GM12891 (cell line): Measurements from ENCODE around the gene EDA.

Source experiments
- PAX5 ChIP-seq: IDR thresholded peaks from 2 replicates; pipeline ENCODE4 v1.6.1; 2011; ENCODE audit warnings: low read length, moderate library complexity, mild to moderate bottlenecking; ENCODE audit not compliant: insufficient read depth, severe bottlenecking
- POLR2A ChIP-seq: IDR thresholded peaks from 2 replicates; pipeline ENCODE4 v1.6.1; 2011; ENCODE audit warnings: low read depth, low read length, control low read depth
- POLR2AphosphoS5 ChIP-seq: IDR thresholded peaks from 2 replicates; pipeline ENCODE4 v1.6.1; 2011; ENCODE audit warnings: low read depth, low read length, control low read depth
- TAF1 ChIP-seq: IDR thresholded peaks from 2 replicates; pipeline ENCODE4 v1.6.1; 2011; ENCODE audit warnings: low read depth, low read length, control low read depth

DNA sequence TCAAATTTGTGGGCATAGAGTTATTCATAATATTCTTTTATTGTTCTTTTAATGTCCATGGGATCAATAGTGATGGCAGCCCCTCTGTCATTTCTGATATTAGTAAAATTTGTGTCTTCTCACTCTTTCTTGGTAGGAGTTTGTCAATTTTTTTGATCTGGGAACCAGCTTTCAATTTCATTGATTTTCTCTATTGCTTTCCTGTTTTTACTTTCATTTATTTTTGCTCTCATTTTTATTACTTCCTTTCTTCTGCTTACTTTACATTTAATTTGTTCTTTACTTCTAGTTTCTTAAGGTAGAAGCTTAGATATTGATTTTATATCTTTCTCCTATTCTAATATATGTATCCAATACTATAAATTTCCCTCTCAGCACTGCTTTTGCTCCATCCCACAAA lies 393.1 kb downstream of the EDA start:
- TF ChIP-seq PAX5 (no peak), POLR2A (no peak), TAF1 (no peak), POLR2AphosphoS5 (no peak)
